Measurements from ENCODE around the gene PTPRK.

PTPRK gene

DNA sequence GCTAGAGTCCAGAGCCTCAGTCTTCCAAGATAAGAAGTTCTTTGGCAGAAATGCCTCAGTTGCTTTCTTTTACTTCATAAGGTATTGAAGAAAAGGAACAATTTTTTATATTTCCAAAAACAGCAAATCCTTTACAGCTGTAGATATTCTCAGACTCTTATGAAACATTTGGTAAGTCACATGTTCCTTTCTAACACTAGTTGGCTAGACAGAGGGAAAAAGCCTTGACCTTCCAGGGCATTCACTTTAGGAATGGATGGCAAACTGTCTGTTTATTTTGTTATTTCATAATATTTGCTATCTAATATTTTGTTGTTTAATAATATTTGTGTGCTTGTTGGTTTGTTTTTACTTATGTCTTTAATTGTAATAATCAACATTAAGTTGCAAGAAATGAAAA lies 140.8 kb downstream of the PTPRK start:
- DNase-seq: no peak

DNA sequence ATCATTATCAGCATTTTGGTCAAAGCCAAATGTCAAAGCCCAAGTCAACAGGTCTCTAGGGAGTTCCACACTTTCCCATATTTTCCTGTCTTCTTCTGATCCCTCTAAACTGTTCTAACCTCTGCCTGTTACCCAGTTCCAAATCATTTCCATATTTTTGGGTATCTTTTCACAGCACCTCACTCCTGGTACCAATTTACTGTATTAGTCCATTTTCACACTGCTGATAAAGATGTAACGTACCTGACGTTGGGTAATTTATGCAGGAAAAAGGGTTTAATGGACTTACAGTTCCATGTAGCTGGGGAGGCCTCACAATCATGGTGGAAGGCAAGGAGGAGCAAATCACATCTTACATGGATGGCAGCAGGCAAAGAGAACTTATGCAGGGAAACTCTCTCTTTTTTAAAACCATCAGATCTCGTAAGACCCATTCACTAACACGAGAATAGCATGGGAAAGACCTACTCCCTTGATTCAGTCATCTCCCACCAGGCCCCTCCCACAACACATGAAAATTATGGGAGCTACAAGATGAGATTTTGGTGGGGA lies 143.4 kb downstream of the PTPRK start:
- no peak for DNase-seq

DNA sequence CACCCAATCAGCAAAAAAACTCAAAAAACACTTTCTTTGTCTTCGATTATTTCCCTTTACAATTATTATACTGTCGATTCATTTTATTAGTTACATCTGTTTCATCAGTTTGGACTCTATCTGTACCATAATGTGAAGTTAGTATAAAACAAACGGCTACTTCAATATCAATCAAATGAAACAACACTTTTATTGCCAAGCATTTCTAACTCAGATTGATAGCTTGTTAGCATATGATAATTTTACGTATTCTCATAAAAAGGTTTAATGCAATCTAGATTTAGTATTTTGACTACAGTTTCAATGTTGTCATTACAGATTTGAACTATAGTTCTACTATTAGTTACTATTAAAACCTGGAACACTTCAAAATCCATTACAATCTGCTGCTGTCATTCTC lies 149.3 kb downstream of the PTPRK start:
- DNase-seq: no peak

DNA sequence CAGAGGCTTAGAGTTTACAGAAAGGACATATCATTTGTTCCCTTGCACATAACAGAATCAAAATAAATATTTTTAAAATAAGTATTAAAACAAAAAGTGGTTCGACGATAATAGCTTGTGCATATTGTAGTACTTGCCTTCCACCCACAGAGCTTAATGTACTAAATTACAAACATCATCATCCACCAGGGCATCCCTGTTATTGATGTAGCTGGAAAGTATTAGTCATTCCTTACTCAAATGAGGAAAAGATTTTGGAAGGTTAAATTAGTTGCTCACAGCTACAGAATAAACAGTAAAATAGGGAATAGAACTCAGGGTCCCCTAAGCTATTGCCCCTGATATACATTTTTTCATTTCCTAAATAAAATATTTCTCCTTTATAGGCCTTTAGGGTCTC lies 150.3 kb downstream of the PTPRK start:
- DNase-seq: no peak

DNA sequence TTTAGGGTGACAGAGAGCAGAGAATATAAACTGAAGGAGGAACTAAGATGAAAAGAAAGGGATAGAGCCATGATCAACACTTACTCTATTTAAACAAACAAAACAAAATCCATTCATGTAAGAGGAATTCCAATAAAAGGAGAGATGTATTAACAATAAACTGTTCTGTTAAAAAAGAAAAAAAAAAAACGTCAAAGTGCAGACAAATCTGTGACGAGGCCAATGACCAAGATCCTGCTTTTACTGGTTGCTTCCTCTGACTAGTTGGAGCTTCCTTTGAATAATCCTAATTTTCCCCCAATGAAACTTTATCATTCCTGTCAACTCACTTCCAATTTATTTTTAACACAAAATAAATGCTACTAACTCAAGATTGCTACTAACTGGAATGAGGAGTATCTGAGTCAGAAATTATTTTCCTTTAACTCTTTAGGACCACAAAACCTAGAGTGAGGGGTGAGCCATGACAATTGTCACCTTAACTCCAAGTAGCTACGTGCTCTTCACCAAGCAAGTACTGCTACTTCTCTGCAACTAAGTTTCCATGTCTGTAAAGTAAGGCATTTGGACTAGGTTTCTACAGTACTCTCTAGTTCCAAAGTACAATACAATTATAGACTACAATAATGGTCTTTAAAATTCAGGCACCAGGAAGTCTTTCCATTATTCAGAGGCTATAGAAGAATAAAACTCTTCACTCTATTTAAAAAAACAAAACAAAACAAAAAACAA lies 152.0 kb downstream of the PTPRK start:
- no peak for DNase-seq

DNA sequence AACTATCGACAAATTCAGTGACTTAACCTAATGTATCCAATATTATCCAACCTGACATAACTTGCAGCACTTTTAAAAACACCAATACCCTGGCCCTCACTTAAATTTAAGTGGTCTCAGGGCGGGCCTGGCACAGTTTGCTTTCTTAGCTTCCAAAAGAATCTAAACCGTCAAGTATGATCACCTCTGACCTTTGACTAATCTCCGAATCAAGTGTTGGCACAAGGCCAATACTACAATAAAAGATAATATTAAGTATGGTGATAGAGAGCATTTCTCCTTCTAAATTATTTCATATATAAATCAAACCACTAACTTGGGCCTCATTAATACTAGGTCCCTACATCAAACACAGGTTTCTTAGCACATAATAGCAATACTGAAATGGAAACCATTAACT lies 153.0 kb downstream of the PTPRK start:
- no peak for DNase-seq

DNA sequence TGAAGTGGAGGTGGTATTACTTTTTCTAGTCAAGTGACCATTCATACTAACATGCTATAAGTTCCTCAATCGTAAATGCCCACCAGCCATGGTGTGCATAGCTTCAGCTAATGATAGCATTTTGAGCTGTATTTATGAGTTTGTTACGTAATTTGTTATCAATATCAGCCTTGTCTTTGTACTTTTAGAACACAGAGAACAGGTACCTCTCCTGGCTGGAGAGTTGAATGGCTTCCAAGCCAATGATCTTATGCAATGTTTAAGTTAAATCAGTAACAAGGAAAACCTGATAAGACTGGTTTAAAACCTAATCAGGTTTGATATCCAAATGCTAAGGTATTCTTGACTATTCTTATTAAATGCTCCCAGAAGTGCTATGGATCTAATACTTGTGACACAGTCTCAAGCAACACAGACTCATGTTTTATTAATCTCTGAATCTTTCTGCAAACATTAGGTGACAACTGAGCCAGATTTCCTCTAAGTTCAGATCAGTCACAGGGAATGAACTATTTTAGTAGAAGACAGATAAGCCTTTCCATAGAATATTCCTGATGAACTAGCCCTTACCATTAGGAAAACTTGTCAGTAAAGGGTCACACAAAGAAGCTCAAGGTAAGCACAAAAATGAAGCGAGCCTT lies 154.8 kb downstream of the PTPRK start:
- DNase-seq: no peak

DNA sequence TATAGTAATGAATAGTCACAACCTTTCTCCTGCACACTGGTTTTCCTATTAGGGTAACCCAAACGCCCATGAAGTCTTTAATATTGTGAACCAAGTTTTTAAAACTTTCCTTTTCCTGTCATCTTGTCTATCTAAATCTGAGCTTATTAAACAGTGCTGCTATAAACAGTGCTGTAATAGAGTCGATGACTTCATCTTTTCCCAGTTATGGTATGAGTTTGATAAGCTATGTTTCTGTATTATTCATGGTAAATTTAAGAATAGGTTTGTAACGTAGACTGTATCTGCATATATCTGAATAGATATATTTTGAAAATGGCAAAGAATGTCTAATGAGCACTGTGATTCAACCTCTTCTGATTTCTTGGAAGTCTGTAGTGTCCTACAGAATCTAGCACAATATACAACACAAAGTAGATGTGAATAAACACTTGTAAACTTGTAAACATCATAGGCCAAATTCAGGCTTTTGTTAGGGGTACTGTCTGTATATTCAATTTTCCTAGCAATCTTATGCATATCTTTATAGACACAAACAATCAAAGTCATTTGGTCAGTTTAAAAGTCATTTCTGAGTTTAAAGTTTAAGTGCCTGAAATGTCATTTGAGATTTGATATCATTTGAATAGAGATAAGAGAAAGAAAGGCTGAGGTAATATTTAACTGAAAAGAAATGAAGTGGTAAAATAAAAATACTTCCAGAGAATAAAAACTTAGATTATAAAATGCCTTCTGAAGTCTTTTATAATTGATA lies 155.5 kb downstream of the PTPRK start:
- no peak for DNase-seq

DNA sequence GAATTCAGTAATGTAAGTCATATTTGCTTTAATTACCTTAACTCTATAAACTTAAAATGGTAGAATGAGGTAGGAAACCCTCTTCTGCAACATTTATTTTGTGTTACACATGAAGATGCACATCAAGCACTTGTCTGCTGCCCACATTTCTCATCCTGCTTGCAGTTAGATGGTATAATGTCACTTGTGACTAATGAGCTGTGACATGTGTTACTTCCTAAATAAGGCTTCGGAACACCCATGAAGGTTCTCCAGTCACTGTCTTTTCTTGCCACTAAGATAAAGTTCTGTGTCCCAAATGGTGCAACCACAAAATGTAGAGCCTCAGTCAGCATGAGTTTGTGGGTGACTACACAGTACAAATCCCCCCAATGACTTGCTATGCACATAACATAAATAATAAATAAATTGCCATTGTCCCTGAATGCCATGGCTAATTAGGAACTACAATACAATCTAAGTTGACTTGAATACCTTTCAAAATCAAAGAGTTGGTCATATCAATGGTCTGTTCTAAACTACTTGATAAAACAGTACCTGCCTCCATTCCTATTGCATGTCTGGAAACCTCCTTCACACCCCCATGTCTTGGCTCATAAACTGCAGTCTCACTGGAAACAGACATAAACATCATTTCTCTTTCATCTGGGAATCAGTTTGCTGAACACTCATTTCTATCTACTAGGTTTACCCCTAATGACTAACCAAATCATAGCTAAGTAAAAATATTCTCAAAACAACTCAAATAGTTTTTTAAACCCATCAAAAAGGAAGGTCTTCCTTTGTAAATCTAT lies 157.2 kb downstream of the PTPRK start:
- DNase-seq: no peak

DNA sequence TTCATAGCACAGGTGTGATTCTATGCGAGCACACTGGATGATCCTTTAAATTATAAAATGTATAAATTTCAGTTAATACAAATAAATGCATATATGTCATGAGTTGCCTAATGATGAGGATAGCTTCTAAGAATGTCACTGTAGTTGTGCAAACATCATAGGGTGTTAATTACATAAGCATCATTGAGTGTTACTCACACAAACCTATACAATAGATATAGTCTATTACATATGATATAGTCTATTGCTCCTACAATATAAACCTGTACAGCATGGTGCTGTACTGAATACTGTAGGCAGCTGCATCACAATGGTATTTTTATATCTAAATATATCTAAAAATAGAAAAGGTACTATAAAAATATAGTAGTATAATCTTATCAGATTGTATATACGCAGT lies 159.0 kb downstream of the PTPRK start:
- no peak for DNase-seq

DNA sequence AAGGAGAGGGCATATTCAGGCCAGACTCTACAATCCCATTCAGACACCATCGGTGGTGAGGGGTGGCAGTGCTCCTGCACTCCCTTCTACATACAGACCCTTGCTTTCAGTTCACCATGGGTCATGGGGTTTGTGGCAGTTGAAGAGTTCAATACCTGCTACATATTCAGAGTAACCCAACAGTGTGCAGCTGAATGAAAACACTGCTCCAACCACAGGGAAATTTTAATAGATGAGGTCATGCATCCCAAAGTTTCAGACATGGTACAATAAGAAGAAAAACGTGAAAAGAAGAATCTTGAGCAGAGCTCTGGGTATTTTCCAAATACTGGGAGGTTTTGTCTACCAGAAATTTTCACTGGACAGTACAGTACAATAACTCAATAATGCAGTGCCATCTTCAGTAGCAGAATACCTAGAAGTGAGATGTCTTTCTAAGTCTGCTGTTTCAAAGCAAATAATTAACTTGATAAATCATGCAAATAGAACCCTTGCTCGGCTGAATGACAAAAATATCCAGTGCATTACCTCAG lies 162.1 kb downstream of the PTPRK start:
- DNase-seq: no peak

DNA sequence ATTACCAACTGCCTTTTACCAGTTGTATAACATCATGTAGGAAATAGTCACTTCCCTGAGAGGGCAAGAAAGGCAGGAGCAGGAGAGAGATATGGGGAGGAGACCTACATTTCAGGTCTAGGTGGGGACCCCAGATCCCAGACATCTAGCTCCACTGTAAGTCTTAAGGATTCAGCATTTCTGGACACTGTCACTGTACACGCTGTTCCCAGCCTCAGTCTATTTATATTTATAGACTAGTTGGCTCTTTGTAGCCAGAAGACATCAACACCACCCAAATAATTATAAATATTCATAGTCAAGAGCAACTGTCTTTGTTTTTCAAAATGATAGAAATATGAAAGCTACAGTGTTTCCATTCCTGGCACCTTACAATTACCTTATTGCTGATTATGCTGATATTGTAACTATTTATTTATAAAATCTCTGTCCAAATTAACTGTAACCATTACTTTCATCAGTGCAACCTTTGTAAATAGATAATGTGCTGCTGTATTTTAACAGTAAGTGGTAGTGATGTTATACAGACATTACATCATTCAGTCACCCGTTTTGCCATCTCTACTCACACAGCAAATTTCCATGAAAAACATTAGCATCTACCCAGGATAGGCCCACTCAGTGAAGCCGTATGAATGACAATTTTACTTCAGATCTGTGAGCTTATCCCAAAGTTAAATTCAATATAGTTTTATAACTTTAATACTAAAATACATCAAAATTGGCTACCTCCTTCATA lies 162.8 kb downstream of the PTPRK start:
- no peak for DNase-seq

DNA sequence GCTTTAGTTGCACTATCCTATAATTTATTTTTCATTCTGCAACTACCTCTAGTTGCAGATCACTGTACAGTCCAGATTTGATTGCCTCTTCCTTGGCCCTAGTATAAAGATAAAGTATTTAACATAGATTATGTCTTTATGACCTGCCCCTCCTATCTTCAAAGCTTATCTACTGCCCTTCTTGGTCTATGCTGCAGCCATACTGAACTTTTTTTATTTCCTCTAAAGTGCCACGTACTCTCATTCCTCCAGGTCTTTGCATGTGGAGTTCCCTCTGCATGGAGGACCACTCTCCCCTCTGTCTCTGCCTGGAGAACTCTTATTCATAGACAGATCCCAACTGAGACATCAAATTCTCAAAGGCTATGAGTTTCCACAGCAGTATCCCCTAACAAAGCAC lies 168.0 kb downstream of the PTPRK start:
- no peak for DNase-seq

DNA sequence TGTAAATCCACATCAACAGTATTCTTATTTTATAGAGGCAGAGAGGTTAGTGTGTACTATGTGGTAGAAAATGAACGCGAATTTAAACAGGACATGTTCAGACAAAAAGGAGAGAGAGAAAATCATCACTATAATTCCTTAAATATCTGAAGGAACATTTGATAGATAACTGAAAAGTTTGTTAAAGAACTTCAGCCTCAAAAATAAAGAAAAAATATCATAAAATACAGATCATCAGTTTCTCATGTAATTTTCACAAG lies 169.2 kb downstream of the PTPRK start:
- no peak for DNase-seq

DNA sequence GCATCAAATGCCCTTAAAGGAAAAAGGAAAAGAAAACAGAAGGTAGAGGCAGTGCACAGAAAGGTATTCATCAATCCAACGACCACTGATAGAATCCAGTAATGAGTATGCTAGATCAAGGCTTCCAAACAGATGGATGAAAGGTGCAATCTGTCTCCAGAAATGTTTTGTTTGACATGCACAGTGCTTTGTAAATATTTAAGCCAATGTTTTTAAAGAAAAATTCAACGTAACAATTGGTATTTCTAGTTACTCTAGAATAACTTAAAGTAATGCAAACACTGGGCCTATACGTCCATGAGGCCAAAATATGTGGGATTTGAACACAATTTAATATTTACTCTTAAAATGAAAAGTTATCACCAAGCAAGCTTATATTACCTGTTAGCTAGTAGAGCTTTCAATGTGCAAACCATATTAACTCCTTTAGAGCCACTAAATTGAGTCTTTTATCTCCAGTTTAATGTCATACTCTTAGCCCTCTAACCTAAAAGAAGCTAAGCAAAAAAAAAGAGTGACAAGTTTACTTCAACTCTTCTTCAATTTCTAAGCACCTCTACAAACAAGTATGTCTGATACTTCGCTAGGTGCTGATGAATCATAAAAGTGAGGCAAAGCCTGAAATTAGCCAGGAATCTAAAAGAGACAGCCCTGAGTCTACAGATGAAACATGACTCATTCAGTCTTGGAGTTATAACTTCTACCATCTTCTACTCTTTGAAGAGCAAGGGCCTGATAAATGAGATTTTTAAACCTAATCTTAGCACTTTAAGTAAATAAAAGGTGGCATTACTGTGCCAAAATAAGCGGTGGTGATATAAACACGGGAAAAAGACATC lies 169.8 kb downstream of the PTPRK start:
- no peak for DNase-seq

DNA sequence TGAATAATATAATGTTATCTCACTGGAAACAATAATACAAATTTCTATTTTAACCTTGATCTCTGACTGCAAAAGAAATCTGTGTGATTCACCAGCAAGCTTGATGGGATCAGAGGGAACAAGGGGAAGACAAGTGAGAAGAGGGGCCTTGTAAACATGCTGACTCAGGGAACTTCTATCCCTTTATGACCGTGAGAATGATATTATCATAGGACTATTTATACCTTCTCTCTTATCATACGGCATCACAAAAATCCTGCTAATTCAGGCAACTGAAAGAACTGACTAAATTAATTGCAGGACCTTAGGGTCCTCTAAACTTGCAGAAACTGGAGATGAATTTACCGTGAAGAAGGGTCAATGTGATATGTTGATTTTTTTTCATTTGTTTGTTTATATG lies 173.3 kb downstream of the PTPRK start:
- DNase-seq: no peak

DNA sequence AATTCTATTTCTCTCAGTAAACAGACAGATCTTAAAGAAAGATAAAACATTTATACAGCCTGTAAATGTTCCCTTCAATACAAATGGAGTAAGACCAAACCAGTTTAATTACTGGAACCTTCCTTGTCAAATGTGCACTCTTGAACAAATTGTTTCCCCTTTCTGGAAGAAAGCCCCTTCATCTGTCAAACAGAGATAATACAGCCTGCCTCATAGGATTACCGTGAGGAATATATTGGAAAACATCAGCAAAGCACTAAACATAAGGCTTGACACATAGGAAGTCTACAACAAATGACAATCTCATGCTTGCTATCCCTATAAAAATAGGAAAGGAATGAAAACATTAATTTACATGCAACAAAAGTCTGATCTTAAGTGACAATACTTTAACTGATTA lies 173.8 kb downstream of the PTPRK start:
- no peak for DNase-seq

DNA sequence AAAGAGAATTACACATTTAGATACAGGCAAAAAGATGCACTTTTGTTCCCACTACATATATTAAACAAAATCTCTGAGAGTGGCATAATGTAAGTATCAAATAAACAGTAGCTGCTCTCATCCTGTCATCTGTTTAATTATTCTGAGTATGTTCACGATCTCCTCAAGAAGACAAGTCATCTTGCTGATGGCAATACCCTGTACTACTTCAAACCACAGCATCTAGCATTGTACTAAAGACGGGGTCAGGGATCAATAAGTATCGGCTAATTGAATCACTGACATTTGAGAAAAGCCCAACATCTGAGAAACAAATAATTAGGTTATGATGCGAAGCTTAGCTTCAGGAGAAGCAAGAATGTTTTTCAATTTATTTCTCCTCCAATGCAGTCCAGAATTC lies 175.1 kb downstream of the PTPRK start:
- no peak for DNase-seq

DNA sequence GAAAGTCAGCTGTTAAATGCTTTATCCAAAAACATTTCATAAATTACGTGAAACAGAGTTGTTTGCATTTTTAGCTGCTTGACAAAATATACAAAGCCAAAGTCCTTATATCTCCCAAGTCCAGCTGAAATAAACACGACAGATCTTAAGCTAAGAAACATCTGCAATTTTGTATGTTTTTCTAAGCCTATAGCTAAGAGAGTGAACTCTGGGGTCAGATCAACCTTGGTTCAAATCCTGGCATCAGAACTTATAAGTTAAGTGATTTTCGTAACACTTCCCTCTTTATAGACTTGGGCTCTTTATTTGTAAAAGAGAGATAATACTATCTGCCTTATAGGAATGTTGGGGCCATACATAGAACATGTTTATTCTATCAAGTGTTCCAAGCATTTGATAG lies 176.7 kb downstream of the PTPRK start:
- DNase-seq: no peak

DNA sequence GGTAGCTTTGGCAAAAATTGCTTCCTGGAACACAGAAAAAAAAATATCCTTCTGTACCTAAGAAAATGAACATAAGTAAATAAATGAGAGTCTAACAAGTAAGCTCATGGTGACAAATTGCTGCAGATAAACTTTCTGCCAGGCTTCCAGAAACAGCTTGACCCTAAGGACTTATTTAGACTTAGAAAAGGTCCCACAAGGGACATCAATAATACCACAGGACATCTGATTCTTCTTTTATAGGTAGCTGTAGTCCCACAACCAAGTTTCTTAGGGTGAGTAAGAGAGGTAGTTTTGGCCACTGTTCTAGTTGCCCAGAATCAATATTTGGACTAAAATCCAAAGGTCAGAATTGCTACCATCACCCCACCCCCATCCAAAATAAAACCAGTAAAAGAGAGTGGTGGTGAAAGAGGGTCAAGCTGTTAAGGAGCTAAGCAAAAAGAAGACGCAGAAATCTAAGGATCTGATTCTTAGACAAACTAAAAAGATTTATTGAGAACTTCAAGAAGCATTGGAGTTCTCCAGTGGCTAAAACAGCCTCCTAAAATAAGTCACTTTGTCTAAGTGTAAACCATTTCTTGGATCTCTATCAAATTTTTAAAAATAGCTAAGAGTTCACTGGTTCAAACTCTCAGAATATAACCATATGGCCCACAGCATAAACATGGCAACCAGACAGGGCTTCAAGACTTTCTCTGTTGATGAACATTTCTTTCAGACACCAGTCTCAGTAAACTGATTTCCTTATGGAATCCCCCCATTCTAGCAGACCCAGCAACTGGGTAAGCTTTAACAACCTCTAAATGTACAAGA lies 180.6 kb downstream of the PTPRK start:
- no peak for DNase-seq

Measured in T-helper 9 cell (primary cell).